COLO829 (cell line): Measurements from ENCODE around the gene NDUFV2.
"Not testable (repeated sequence)": the region's sequence is repeated elsewhere in the genome, so short reads cannot be mapped to it uniquely, and the experiment has no call there.

Experiments used
- DNase-seq: peaks from one replicate; pipeline ENCODE4 v3.0.0; 2012; ENCODE audit warnings: low spot score

The NDUFV2 gene

GRCh38 chr18:9153256-9153655 lies 50.8 kb downstream of the NDUFV2 start:
- no peak for DNase-seq

GRCh38 chr18:9156604-9157249 lies 54.2 kb downstream of the NDUFV2 start:
- DNase-seq = no peak

- DNase-seq = no peak
Observed at GRCh38 chr18:9157806-9158205, 55.3 kb downstream of the NDUFV2 start.

GRCh38 chr18:9160014-9160413 lies 57.5 kb downstream of the NDUFV2 start:
- DNase-seq = no peak

- not testable (repeated sequence) for DNase-seq
Observed at GRCh38 chr18:9162663-9163062, 60.2 kb downstream of the NDUFV2 start.

GRCh38 chr18:9164149-9164548 lies 61.6 kb downstream of the NDUFV2 start:
- not testable (repeated sequence) for DNase-seq

GRCh38 chr18:9165883-9166282 lies 63.4 kb downstream of the NDUFV2 start:
- not testable (repeated sequence) for DNase-seq

- not testable (repeated sequence) for DNase-seq
Observed at GRCh38 chr18:9169515-9169914, 67.0 kb downstream of the NDUFV2 start.

- DNase-seq = not testable (repeated sequence)
Observed at GRCh38 chr18:9171919-9172318, 69.4 kb downstream of the NDUFV2 start.

- DNase-seq = no peak
Observed at GRCh38 chr18:9172506-9173127, 70.1 kb downstream of the NDUFV2 start.

GRCh38 chr18:9173770-9174233 lies 71.3 kb downstream of the NDUFV2 start:
- no peak for DNase-seq

GRCh38 chr18:9174302-9174701 lies 71.8 kb downstream of the NDUFV2 start:
- DNase-seq = no peak

GRCh38 chr18:9175115-9175514 lies 72.6 kb downstream of the NDUFV2 start:
- no peak for DNase-seq

- DNase-seq = no peak
Observed at GRCh38 chr18:9177031-9177430, 74.5 kb downstream of the NDUFV2 start.

- no peak for DNase-seq
Observed at GRCh38 chr18:9177466-9177865, 75.0 kb downstream of the NDUFV2 start.

- DNase-seq = no peak
Observed at GRCh38 chr18:9178557-9178956, 76.1 kb downstream of the NDUFV2 start.

- DNase-seq = no peak
Observed at GRCh38 chr18:9181275-9181674, 78.8 kb downstream of the NDUFV2 start.

GRCh38 chr18:9182852-9183399 lies 80.4 kb downstream of the NDUFV2 start:
- no peak for DNase-seq
